ENCODE results near the gene NRAS. TPM values are rescaled to one million over a fixed set of nuclear protein-coding genes. Genes with fewer than 3 reads are reported as not detected.

Gene NRAS
- total RNA-seq: 18.0 and 22.9 TPM in 2 replicates

DNA sequence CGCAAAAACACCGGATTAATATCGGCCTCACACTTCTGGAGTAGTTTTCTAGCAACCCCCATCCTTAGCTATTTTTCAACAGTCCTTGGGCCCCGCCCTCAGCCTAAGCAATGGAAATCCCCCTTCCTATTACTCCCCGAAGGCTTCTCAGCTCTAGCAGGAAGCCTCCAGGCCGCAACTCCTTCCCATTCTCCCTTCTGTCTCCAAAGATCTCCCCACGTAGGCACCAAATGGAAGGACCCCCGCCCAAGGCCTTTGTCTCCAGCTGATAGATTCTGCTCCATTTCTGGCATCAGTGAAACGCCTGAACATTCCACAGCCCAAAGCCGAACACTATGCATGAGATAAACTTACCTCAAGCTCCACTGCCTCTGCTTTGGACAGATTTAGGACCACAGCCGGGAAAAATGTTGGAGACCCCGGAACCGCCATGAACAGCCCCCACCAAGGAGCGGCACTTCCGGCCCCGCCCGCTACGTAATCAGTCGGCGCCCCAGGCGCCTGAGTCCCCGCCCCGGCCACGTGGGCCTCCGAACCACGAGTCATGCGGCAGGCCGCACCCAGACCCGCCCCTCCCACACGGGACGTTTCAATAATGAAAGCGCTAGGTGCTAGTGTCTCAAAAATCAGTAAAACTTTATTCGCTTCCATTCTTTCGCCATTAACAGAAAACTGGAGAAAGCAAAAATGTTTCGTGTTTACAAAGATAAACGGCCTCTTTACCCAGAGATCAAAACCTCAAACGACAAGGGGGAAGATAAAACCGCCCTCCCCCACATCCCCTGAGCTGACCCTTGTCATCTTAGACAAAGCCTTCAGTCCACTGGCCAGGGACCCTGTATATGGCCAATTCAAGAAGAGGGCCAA lies at the start of gene NRAS:
Gene NRAS (minus strand): TSS at position 468 of the 867 bp plus-strand sequence. CDS start 611 bp downstream, outside the sequence.

DNA sequence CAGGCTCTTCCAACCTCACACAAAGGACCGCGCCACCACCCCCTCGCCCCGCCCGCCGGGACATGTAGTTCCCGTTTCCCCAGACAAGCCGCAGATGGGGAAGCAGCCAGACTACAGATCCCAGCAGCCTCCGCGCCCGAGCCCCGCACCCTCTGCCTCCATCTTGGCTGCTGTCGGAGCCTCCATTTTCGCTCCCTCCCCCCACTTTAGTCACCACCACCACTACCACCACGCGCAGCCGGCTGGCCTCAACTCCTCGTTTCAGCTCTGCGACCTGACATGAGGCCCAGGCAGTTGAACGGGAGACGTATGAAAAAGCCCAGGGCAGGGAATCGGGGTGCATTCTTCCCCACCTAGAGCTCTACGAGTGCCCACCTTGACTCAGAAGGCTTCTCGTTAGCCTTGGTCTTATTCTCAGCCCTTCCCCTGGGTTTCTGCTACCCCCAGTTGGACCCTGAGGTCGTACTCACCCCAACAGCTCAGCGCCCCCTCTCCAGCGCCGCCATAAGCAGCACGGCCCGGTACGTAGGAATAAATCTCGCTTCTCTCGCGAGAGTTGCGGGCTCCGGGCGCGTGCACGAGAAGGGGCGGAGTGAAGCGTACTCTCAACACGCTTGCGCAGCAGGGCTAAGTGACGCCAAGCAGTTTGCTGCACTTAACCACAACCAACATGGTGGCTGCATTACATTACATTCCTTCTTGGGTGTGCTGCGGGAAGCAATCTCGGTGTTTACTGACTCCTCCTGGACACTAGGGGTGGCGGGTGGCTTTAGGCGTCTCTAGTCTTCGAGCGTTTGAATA lies 41.1 kb upstream of the NRAS start, which contains the start of gene CSDE1:
Gene CSDE1 (minus strand): TSS at position 530 of the 801 bp plus-strand sequence. CDS start 18,094 bp downstream, outside the sequence.

DNA sequence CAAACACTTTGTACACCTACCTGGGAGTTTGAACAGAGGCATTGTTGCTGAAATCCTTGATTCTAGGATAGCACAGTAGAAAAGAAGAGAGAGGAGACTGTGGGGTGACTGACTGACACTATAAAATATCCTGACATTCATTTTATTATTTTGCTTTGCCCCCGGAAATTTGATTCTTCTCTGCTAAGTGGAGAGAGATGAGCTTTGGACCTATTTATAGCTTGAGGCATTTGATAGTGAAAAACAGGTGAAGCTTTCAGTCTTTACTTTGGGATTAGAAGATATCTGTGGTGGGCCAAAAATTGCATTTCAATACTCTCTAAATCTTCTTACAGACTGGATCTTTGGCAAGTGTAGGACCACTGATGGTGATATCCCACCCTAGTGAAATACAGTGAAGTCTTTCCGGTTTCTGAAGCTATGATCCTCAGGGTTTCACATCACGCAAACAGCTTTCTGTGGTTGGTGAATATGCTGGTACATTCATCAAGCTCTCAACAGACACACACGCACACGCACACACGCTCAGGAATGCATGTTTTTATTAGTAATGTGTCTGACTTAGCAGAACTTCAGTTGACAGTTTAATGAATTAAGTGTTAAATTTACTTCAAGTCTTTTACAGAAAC lies 21.0 kb downstream of the NRAS start, which contains the start of gene AMPD1:
Gene AMPD1 (minus strand): TSS at position 117 of the 629 bp plus-strand sequence. CDS start 75 bp downstream, at position 42.

DNA sequence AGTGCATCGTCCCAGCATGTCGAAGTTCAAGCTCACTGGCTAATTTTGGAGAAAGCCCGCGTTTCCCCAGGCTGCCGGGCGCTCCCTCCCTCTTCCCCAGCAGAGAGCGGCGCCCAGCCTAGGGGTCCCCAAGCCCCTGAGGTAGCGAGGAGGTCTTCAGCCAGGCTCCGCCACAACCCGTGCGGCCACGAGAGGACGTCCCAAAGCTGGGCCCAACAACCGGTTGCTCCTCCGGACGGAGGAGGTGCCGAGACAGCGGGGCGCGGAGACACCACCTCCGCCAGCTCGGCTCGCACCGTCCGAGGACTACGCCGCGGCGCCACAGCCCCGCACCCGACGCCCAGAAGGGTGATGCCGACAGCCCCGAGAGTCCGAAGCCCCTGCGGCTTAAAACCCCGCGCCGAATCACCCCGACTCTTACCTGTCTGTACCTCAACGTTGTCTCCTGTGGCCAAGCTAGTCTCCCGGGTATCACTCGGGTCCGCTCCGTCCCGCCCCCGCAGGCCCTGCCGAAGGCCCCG lies 46.9 kb downstream of the NRAS start, which contains the start of gene DENND2C:
Gene DENND2C (minus strand): TSS at position 488 of the 521 bp plus-strand sequence. CDS start 44,065 bp downstream, outside the sequence.

Other genes starting within 250 kb of the NRAS start
- 15.0 and 17.6 TPM in 2 replicates for gene TRIM33, start 205.6 kb downstream of the NRAS start, total RNA-seq
- gene BCAS2, start 135.2 kb downstream of the NRAS start, total RNA-seq: 21.2 and 32.4 TPM in 2 replicates
- 3.1 and 3.2 TPM in 2 replicates for gene DENND2C, start 46.7 kb downstream of the NRAS start, total RNA-seq
- not detected in 2 replicates for gene AMPD1, start 21.2 kb downstream of the NRAS start, total RNA-seq
- gene CSDE1, start 41.2 kb upstream of the NRAS start, total RNA-seq: 306 and 670 TPM in 2 replicates
- gene SIKE1, start 63.9 kb upstream of the NRAS start, total RNA-seq: 41.7 and 45.2 TPM in 2 replicates
- gene SYCP1, start 138.1 kb upstream of the NRAS start, total RNA-seq: not detected in 2 replicates